HG03469 (cell line): Measurements from ENCODE around the gene TMEM161B.
"Not testable (repeated sequence)": the region's sequence is repeated elsewhere in the genome, so short reads cannot be mapped to it uniquely, and the experiment has no call there.

Experiments used
- ATAC-seq: cut with Tn5 transposase; IDR thresholded peaks from one replicate; pipeline ENCODE4 v1.9.1; 2021; ENCODE audit warnings: mild to moderate bottlenecking, moderate library complexity, moderate number of reproducible peaks; ENCODE audit not compliant: unreplicated experiment

Gene TMEM161B

GRCh38 chr5:88250010-88250409 is 18.6 kb downstream of the TMEM161B start:
- ATAC-seq = no peak

- no peak for ATAC-seq
Observed at GRCh38 chr5:88248743-88249540, 19.7 kb downstream of the TMEM161B start.

DNA sequence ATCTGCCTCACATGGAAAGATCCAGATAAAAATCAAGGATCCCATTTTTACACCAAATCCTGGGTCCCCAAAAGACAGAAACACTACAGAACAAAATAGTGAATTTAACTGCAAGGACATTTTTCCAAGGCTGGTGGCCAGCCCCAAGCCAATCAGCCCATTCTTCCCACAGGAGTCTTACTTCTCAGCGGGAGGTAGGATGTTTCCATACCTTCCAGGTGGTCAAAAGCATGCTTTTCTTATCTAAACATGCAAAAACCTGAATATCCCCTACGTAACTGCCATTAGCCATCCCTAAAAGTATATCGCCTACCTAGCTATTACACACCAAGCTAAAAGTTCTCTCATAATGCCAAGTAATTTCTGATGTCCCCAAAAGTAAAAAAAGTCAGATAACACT is 20.6 kb downstream of the TMEM161B start:
- ATAC-seq = no peak

DNA sequence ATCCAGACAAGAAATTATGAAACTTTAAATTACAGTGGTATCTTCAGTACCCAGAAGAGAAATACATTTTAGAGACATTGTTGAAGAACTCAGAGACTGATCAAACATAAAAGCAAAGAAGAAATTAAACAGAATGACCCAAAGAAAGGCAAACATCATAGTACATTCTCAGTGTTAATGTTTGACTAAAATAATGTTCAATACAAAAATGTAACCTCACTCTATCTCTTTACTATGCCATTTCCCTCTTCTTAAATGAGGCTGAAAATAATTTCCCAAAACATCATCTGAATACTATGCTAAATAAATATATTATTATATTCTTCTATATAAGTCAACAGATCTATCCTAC is 22.8 kb downstream of the TMEM161B start:
- no peak for ATAC-seq

DNA sequence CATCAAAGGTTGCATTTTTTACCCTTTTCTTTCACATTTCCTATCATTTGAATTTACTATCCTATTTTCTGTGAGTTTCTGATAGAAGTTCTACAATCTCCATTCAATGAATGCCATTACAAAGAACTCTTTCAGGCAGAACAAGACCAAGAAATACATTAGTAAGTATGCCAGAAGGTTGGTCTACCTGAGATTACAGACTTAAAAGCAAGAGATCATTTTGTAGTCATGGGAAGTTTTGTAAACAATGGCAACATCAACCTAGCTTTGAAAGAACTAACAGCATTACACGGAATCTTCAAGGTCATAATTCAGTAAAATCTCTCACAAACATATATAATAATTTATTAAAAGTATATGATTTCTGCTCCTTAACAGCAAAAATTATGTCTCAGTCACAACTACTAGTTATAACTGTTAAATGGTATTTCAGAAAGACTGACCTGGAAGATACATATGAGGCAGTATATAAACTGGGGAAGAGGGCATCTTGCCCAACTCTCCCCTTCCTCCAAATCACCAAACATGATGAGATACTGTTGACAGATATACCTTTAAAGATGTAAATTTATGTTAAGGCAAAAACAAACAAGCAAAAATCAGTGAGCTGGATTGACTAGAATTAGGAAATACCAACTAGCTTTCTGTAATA is 23.3 kb downstream of the TMEM161B start:
- no peak for ATAC-seq

- ATAC-seq = no peak
Observed at GRCh38 chr5:88244686-88245085, 24.0 kb downstream of the TMEM161B start.

- not testable (repeated sequence) for ATAC-seq
Observed at GRCh38 chr5:88243493-88243892, 25.2 kb downstream of the TMEM161B start.

DNA sequence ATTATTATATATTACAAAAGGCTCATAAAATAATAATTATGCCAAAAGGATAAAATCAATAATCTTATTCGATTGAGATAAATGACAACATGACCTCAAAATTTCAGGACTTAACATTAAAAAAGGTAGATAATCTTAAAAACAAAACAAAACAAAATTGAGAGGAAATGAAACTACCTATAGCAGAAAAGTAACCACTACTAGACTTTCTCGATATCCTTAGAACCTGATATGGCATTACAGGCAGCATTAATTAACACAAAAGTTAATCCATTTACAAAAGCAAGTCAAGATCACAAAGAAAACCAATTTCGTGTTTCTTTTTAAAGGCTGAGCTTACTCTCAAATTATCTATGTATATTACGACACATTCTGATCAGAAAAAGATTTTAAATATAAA is 29.9 kb downstream of the TMEM161B start:
- ATAC-seq = no peak

DNA sequence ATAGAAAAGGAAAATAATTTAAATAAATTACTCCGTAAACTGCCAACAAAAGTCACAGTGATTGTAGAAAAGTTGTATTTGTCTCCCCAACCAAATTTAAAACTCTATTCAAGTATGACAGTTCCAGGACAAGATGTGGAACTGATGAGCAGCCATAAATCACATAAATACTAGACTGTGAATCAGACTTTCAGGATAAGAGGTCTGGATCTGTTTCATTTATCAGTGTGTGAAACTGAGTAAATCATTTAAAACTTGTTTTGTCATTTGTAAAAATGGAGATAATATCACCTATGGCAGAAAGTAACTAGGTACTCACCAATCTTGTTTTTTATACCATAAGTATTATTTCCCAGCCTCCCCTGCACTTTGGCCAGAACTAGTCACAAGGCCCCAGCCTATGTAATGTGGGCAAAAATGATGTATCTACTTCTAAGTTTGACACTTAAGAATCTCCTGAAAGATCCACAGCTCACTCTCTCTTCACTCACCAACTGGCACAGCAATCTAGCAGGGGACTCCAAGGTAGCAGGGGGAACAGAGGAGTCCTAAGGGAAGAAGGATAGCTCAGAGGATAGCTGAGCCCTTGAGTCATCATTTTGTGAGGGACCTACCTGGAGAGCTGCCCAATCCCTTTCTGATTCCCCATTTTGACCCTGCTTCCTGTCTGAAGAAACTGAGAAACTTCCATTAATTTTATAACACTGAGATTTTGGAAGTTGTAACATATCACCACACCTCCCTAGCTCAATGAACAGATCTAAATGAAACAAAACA is 31.6 kb downstream of the TMEM161B start:
- ATAC-seq = no peak

DNA sequence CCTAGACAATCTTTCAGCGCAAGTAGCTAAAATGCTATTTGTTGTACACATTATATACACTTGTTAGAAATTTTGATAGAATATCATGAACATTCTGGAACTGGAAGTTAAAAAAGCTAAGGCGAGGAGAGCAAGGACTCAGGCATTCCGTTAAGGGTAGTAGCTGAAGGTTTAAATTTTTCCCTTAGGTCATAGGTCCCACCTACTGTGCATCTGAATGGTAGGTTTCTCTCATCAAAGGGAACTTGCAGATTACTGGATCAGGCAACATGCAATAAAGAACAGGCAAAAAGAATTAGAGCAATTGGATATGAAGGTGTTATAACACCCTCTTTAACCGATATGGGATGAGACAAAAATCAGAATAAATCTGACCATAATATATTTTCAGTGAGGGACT is 32.8 kb downstream of the TMEM161B start:
- ATAC-seq = no peak

GRCh38 chr5:88235346-88235745 is 33.3 kb downstream of the TMEM161B start:
- ATAC-seq = no peak

- ATAC-seq = no peak
Observed at GRCh38 chr5:88230546-88231066, 38.0 kb downstream of the TMEM161B start.

GRCh38 chr5:88226881-88227450 is 41.7 kb downstream of the TMEM161B start:
- ATAC-seq = no peak

DNA sequence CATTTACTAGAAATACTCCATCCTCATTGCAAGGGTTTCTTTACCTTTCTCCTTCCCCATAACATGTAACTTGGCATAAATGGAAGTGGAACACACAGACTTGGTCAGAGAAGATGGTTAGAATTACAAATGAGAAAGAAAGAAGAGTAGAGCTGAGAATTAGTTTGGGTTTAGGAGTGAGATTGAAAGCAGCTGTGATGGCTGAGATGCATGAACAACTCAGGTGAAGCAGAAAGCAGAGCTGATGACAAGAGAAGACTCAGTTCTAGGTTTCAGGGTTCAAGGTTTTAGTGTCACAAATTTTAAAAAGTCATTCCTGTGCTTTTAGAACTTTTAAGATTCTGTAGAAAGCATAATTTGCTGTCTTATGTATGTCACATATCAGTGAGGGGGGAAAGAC is 54.0 kb downstream of the TMEM161B start:
- ATAC-seq = no peak

DNA sequence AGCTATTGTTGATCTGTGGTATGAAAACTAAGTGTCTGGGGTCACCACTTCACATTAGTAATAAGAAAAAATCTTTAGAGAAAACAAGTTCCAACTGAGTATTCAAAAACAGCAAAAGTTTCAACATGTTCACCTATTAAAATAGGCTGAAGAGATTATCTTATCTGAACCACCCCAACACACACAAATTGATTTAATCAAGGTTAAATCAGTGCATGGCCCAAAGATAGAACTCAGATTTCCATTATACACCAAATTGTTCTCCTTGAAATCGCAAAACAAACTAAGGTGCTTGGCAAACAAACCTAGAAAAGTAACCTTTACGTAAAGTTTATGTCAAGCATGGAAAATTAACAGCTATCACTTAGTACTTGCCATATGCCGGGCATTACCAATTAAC is 61.1 kb downstream of the TMEM161B start:
- no peak for ATAC-seq

- ATAC-seq = no peak
Observed at GRCh38 chr5:88203981-88204750, 64.5 kb downstream of the TMEM161B start.

DNA sequence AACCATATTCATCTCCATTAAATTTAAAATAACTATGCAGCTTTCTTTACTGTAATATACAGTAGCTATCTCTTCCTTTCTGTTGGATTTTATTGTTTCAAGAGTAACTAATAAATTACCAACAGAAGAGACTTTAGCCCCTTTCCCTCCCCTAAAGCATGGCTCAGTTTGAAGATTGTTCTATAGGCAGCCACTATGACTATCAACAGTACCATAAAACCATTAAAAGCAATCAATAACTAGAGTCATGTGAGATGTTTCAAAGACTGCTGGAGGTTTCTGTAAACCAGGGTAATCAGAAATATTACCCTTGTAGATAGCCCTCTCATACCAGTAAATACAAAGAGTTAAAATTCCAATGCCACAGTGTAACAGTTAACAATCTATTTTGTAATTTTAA is 73.0 kb downstream of the TMEM161B start:
- ATAC-seq = no peak

DNA sequence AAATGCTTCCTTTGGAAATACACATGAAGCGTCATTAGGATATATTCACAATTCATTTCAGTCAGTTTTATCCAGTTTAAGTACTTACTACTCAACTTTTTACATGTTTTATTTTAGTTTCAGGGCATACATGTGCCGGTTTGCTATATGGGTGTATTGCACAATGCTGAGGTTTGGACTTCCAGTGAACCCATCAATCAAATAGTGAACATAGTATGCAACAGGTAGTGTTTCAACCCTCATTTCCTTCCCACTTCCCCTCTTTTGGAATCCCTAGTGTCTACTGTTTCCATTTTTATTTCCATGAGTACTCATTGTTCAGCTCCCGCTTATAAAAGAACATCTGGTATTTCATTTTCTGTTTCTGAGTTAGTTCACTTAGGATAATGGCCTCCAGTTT is 74.7 kb downstream of the TMEM161B start:
- ATAC-seq = no peak

DNA sequence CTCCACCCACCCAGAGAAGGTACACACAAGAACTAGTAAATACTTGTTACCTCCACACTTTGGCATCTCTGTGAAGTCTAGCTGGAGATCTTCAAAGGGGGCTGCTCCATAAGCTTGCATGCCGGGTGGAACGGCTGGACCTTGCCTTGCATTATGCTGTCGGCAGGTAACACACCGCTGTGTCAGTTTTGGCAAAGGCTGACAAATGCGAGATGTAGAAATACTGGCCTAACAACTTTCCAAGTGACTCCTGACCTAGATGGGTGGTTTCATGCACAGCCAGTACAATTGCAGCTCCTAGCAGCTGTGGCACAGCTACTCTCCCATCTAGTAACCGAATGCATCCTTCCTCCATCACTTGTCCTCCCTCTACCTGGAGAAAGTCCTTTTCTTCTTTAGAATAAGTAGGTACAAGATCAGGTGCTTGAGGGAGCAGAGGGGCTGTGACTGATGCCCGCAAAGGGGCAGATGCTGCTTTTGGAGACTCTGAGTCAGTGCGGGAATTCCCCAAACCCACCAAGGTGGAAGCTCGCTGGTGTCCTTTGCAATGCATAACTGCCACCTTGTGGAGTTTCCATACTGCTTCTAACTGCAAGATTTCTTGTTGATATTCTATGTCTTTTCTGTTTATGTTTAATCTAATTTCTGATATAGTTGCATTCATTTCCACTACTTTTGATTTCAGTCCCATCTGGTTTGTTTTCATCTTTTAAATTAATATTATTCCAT is 78.4 kb downstream of the TMEM161B start:
- ATAC-seq = no peak

DNA sequence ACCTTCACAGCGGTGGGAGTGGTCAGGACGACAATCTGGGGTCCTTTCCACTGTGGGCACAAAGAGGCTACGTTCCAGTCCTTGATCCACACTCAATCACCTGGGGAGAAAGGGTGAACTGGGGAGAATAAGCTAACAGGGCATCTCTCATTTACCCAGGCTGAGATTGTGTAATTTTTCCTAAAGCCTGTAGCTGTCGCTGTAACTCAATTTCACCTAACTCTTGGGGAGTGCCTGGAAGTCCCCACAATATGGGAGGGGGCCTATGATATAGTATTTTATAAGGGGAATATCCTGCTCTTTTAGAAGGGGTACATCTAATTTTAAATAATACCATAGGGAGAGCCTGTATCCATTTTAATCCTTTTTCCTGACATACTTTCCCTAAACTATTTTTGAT is 79.2 kb downstream of the TMEM161B start:
- not testable (repeated sequence) for ATAC-seq
